ENCODE results near the gene LRRC51.

The LRRC51 gene

GRCh38 chr11:72045849-72046248, 34.8 kb upstream of the LRRC51 start:
- Histone ChIP-seq H3K36me3 (replicated peaks) (no peaks in the 10 kb centered on the region), H3K27me3 (replicated peaks) (no peaks in the 10 kb centered on the region), H3K27ac (no peak overlapping the region), H3K4me3 (ENCODE audit: low read depth, low read length) (no peak overlapping the region)
- no peak for DNase-seq
- in situ Hi-C loops (cut with HindIII; ENCODE audit: low pct_ligation_motif_present, low sequenced_read_pairs) = no loop called here
- TF ChIP-seq CTCF (IDR thresholded peaks at IDR 0.05; ENCODE audit: low read depth, low read length, missing control alignments) = no peak

- DNase-seq = no peak
- Histone ChIP-seq H3K27me3 (replicated peaks) (no peaks in the 10 kb centered on the region), H3K36me3 (replicated peaks) (no peaks in the 10 kb centered on the region), H3K27ac (no peak overlapping the region), H3K4me3 (ENCODE audit: low read depth, low read length) (no peak overlapping the region)
- TF ChIP-seq CTCF (IDR thresholded peaks at IDR 0.05; ENCODE audit: low read depth, low read length, missing control alignments) = no peak
- in situ Hi-C loops (cut with HindIII; ENCODE audit: low pct_ligation_motif_present, low sequenced_read_pairs) = no loop called here
These were observed 31.7 kb upstream of the LRRC51 start for GRCh38 chr11:72048766-72049460.

- H3K27ac ChIP-seq = peak overlapping the region; percentile 30
- no peaks in the 10 kb centered on the region for H3K36me3 ChIP-seq (replicated peaks)
- in situ Hi-C loops (cut with HindIII; ENCODE audit: low pct_ligation_motif_present, low sequenced_read_pairs) = no loop called here
- no peaks in the 10 kb centered on the region for H3K27me3 ChIP-seq (replicated peaks)
- no peak for TF ChIP-seq CTCF (IDR thresholded peaks at IDR 0.05; ENCODE audit: low read depth, low read length, missing control alignments)
- H3K4me3 ChIP-seq (ENCODE audit: low read depth, low read length) = no peak overlapping the region
- peak; percentile 41 for DNase-seq
These were observed 22.1 kb upstream of the LRRC51 start for GRCh38 chr11:72058416-72059034.

- in situ Hi-C loops (cut with HindIII; ENCODE audit: low pct_ligation_motif_present, low sequenced_read_pairs) = no loop called here
- no peaks in the 10 kb centered on the region for H3K27me3 ChIP-seq (replicated peaks)
- H3K36me3 ChIP-seq (replicated peaks) = no peaks in the 10 kb centered on the region
- H3K27ac ChIP-seq = no peak overlapping the region
- no peak for TF ChIP-seq CTCF (IDR thresholded peaks at IDR 0.05; ENCODE audit: low read depth, low read length, missing control alignments)
- H3K4me3 ChIP-seq (ENCODE audit: low read depth, low read length) = no peak overlapping the region
- DNase-seq = no peak
These were observed 18.8 kb upstream of the LRRC51 start for GRCh38 chr11:72061739-72062396.

- no peak overlapping the region for H3K27ac ChIP-seq
- in situ Hi-C loops (cut with HindIII; ENCODE audit: low pct_ligation_motif_present, low sequenced_read_pairs) = no loop called here
- no peaks in the 10 kb centered on the region for H3K36me3 ChIP-seq (replicated peaks)
- TF ChIP-seq CTCF (IDR thresholded peaks at IDR 0.05; ENCODE audit: low read depth, low read length, missing control alignments) = no peak
- H3K4me3 ChIP-seq (ENCODE audit: low read depth, low read length) = no peak overlapping the region
- no peak for DNase-seq
- no peaks in the 10 kb centered on the region for H3K27me3 ChIP-seq (replicated peaks)
These were observed 13.8 kb upstream of the LRRC51 start for GRCh38 chr11:72066855-72067254.
